Measurements from ENCODE around the gene EFHC1.

EFHC1 gene

GRCh38 chr6:52551483-52552277, 131.5 kb downstream of the EFHC1 start:
- no peak overlapping the region for H3K4me3 ChIP-seq (ENCODE audit: low read depth, low read length)
- TF ChIP-seq, protein P1, sequence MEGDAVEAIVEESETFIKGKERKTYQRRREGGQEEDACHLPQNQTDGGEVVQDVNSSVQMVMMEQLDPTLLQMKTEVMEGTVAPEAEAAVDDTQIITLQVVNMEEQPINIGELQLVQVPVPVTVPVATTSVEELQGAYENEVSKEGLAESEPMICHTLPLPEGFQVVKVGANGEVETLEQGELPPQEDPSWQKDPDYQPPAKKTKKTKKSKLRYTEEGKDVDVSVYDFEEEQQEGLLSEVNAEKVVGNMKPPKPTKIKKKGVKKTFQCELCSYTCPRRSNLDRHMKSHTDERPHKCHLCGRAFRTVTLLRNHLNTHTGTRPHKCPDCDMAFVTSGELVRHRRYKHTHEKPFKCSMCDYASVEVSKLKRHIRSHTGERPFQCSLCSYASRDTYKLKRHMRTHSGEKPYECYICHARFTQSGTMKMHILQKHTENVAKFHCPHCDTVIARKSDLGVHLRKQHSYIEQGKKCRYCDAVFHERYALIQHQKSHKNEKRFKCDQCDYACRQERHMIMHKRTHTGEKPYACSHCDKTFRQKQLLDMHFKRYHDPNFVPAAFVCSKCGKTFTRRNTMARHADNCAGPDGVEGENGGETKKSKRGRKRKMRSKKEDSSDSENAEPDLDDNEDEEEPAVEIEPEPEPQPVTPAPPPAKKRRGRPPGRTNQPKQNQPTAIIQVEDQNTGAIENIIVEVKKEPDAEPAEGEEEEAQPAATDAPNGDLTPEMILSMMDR (IDR thresholded peaks at IDR 0.05; ENCODE audit: borderline replicate concordance, insufficient read depth, low read depth, low read length) = no peak

DNA sequence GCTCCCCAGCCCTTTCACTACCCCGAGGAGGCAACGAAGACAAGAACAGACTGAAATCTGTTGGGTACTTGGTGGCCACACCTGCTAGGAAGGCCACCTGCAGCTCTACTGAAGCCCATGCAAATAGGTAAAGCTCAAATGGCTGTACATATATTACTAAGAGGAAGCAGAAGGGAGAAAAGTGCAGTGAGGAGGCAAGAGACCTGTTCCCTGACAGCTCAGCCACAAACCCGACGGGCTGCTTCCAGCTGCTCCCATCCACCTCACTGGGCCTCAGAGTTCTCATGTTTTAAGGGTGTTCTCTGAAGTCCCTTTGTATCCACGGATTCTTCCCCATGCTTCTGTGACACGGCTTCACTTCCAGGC, 132.1 kb downstream of the EFHC1 start:
- TF ChIP-seq, protein P1 (IDR thresholded peaks at IDR 0.05; ENCODE audit: borderline replicate concordance, insufficient read depth, low read depth, low read length) = no peak
- H3K4me3 ChIP-seq (ENCODE audit: low read depth, low read length) = no peak overlapping the region

DNA sequence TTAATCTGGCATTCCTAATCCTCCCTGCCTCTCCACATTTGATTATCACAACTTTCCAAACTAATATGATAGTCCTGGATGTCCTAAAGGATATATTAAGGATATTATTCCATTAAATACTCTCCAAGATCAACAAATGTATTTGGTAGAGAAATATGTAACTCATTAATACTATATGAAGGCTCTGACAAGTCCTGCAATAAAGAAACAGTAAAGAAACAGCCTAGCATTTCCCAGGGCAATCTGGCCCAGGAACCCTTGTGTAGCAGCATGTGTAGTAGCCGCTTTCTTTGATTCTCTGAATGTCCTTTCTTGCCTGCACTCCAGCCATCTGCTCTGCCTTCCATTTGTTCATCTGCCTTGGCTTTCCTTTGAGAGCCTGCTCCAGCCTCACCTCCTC, 133.0 kb downstream of the EFHC1 start:
- no peak overlapping the region for H3K4me3 ChIP-seq (ENCODE audit: low read depth, low read length)
- TF ChIP-seq, protein P1 (IDR thresholded peaks at IDR 0.05; ENCODE audit: borderline replicate concordance, insufficient read depth, low read depth, low read length) = no peak

GRCh38 chr6:52553719-52554118, 133.6 kb downstream of the EFHC1 start:
- no peak overlapping the region for H3K4me3 ChIP-seq (ENCODE audit: low read depth, low read length)
- TF ChIP-seq, protein P1 (IDR thresholded peaks at IDR 0.05; ENCODE audit: borderline replicate concordance, insufficient read depth, low read depth, low read length) = no peak

DNA sequence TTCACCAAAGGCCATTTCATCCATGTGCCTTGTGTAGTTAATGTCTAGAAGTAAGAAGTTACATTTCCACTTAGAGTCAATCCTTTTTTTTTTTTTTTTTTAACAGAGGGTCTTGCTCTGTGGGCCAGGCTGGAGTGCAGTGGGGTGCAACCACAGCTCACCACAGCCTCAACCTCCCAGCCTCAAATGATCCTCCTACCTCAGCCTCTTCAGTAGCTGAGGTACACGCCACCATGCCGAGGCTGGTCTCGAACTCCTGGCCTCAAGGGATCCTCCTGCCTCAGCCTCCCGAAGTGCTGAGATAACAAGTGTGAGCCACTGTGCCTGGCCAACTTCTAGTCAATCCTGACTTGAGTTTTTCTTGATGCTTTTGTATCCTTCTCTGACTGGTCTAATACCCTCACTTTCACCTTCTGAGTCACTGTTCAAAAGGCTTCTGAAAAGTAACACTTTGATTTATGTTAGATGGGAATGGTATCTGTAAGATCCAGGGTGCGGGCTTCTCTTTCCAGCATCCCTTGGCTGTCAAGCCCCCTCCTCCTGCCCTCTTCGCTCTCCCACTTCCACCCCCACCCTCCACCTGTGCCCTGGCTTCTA, 134.6 kb downstream of the EFHC1 start:
- H3K4me3 ChIP-seq (ENCODE audit: low read depth, low read length) = no peak overlapping the region
- TF ChIP-seq, protein P1 (IDR thresholded peaks at IDR 0.05; ENCODE audit: borderline replicate concordance, insufficient read depth, low read depth, low read length) = no peak

GRCh38 chr6:52555518-52556233, 135.5 kb downstream of the EFHC1 start:
- no peak overlapping the region for H3K4me3 ChIP-seq (ENCODE audit: low read depth, low read length)
- TF ChIP-seq, protein P1 (IDR thresholded peaks at IDR 0.05; ENCODE audit: borderline replicate concordance, insufficient read depth, low read depth, low read length) = no peak

Data from GM12875 (cell line).